CD4-positive, alpha-beta T cell (primary cell): ENCODE measurements around the gene FERMT1. TPM values are rescaled to one million over a fixed set of nuclear protein-coding genes. Genes with fewer than 3 reads are reported as not detected.

Experiments
- ATAC-seq: fragments of 200-7000 bp; cut with Tn5 transposase; one replicate; pipeline ENCODE4 v1.10.0; 2022; ENCODE audit warnings: mild to moderate bottlenecking; ENCODE audit not compliant: poor library complexity
- CTCF ChIA-PET: fragments of 350-600 bp; sonication (Branson Sonifier 250); formaldehyde crosslinking; loops from one replicate; lab custom pipeline; 2021; ENCODE audit warnings: antibody characterized with exemption, inconsistent platforms; lab: Charles Lee
- POLR2A ChIA-PET: fragments of 350-600 bp; sonication (Branson Sonifier 250); formaldehyde crosslinking; loops from one replicate; lab custom pipeline; 2021; ENCODE audit warnings: antibody characterized with exemption, inconsistent platforms; lab: Charles Lee
- DNase-seq, 14 experiments: peaks; one replicate each; pipeline ENCODE4 v3.0.0-alpha.2; 2013 to 2020; ENCODE audit warnings: mixed read lengths in 2 of 14
- H3K27ac ChIP-seq, 2 donors: one replicate each; pipeline versions ENCODE4 v1.5.1 to v1.7.0; 2013; ENCODE audit warnings: low read length in 2 of 2, low read depth in 1 of 2, mild to moderate bottlenecking in 1 of 2
- H3K27me3 ChIP-seq, 2 experiments: 1 replicate in 1 of 2; 2 replicates in 1 of 2; pipeline versions ENCODE4 v1.6.1 to v1.7.0; 2013; ENCODE audit warnings: low read length in 2 of 2, control low read depth in 1 of 2, mild to moderate bottlenecking in 1 of 2, moderate library complexity in 1 of 2; ENCODE audit not compliant: insufficient read depth in 2 of 2, control insufficient read depth in 1 of 2
- H3K36me3 ChIP-seq: one replicate; pipeline ENCODE4 v1.6.1; 2013; ENCODE audit warnings: low read length, control low read depth; ENCODE audit not compliant: insufficient read depth
- H3K4me1 ChIP-seq: one replicate; pipeline ENCODE4 v1.6.1; 2013; ENCODE audit warnings: low read length, control low read depth; ENCODE audit not compliant: insufficient read depth
- H3K4me3 ChIP-seq: one replicate; pipeline ENCODE4 v1.5.1; 2013; ENCODE audit warnings: mild to moderate bottlenecking, low read length, moderate library complexity
- H3K9me3 ChIP-seq, 2 experiments: 1 replicate in 1 of 2; 2 replicates in 1 of 2; pipeline versions ENCODE4 v1.6.1 to v1.7.0; 2013; ENCODE audit warnings: low read length in 2 of 2, mild to moderate bottlenecking in 2 of 2, control low read depth in 1 of 2, moderate library complexity in 1 of 2; ENCODE audit not compliant: control insufficient read depth in 1 of 2, insufficient read depth in 1 of 2
- H3K27ac Mint-ChIP-seq: one replicate; pipeline ENCODE4 v1.8.0; 2020; ENCODE audit warnings: mixed read lengths
- H3K27me3 Mint-ChIP-seq: one replicate; pipeline ENCODE4 v1.8.0; 2021; ENCODE audit warnings: mixed read lengths
- H3K36me3 Mint-ChIP-seq: one replicate; pipeline ENCODE4 v1.8.0; 2021; ENCODE audit warnings: low read depth, mixed read lengths
- H3K4me1 Mint-ChIP-seq: one replicate; pipeline ENCODE4 v1.8.0; 2021; ENCODE audit warnings: low read depth, mixed read lengths
- H3K4me3 Mint-ChIP-seq: one replicate; pipeline ENCODE4 v1.8.0; 2020; ENCODE audit warnings: mild to moderate bottlenecking, mixed read lengths
- H3K9me3 Mint-ChIP-seq: one replicate; pipeline ENCODE4 v1.8.0; 2020; ENCODE audit warnings: mixed read lengths
- intact Hi-C, 2 experiments: fragments of 100-400 bp; cut with DNase I in 1 of 2; cut with micrococcal nuclease in 1 of 2; formaldehyde crosslinking; loops; one replicate each; pipeline versions ENCODE4 v1.15.1 to v1.9.0; 2023 to 2025; cut with DNase I, micrococcal nuclease
- total RNA-seq, 174 experiments: library from RNA in 2 of 174; stranded (reverse) in 2 of 174; gene quantifications; one replicate each; pipeline ENCODE4 v1.2.3 and lab custom pipeline; 2021 to 2026
- TF ChIP-seq, protein P1 (sequence below): fragments of 200-600 bp; IDR thresholded peaks from one replicate; pipeline ENCODE4 v1.8.0; 2022; ENCODE audit warnings: antibody characterized with exemption, mild to moderate bottlenecking

FERMT1 gene
- total RNA-seq, 2 experiments from 2014 or later, result not detected

- TF ChIP-seq, protein P1, sequence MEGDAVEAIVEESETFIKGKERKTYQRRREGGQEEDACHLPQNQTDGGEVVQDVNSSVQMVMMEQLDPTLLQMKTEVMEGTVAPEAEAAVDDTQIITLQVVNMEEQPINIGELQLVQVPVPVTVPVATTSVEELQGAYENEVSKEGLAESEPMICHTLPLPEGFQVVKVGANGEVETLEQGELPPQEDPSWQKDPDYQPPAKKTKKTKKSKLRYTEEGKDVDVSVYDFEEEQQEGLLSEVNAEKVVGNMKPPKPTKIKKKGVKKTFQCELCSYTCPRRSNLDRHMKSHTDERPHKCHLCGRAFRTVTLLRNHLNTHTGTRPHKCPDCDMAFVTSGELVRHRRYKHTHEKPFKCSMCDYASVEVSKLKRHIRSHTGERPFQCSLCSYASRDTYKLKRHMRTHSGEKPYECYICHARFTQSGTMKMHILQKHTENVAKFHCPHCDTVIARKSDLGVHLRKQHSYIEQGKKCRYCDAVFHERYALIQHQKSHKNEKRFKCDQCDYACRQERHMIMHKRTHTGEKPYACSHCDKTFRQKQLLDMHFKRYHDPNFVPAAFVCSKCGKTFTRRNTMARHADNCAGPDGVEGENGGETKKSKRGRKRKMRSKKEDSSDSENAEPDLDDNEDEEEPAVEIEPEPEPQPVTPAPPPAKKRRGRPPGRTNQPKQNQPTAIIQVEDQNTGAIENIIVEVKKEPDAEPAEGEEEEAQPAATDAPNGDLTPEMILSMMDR, result peak; percentile 86
- H3K36me3 Mint-ChIP-seq, result no peaks in the 10 kb centered on the region
- ATAC-seq, result no peak
Observed at GRCh38 chr20:6142348-6142993, 19.6 kb upstream of the FERMT1 start.

GRCh38 chr20:6140947-6141346 lies 18.1 kb upstream of the FERMT1 start:
- POLR2A ChIA-PET, result no interaction called here
- Histone ChIP-seq H3K27me3 (peaks cover 4 to 8% of the 10 kb centered on the region in 2 experiments), H3K4me1 (no peaks in the 10 kb centered on the region), H3K27ac (no peak overlapping the region), H3K9me3 (no peaks in the 10 kb centered on the region), H3K36me3 (no peaks in the 10 kb centered on the region), H3K4me3 (no peak overlapping the region)
- TF ChIP-seq, protein P1, result no peak
- H3K4me1 Mint-ChIP-seq, result no peaks in the 10 kb centered on the region
- CTCF ChIA-PET, result interaction anchor here (1.5 kb wide), 1 partner anchor 10 kb away, joined by 3 read pairs; no protein-coding TSS in a partner anchor
- intact Hi-C loops, result loop anchor here in 1 of 2 experiments (5.0 to 10.0 kb wide), 2 partner anchors 1144 to 1236 kb away; no protein-coding TSS in a partner anchor
- H3K9me3 Mint-ChIP-seq, result no peaks in the 10 kb centered on the region
- H3K36me3 Mint-ChIP-seq, result no peaks in the 10 kb centered on the region
- H3K4me3 Mint-ChIP-seq, result no peak overlapping the region
- ATAC-seq (no peak), DNase-seq (no peak)
- no peak overlapping the region for H3K27ac Mint-ChIP-seq
- H3K27me3 Mint-ChIP-seq, result peaks cover 43% of the 10 kb centered on the region

More at GRCh38 chr20:6142348-6142993, 19.6 kb upstream of the FERMT1 start:
- Histone ChIP-seq H3K4me3 (no peak overlapping the region), H3K27ac (no peak overlapping the region), H3K36me3 (no peaks in the 10 kb centered on the region), H3K4me1 (no peaks in the 10 kb centered on the region), H3K9me3 (no peaks in the 10 kb centered on the region), H3K27me3 (peaks cover 4 to 9% of the 10 kb centered on the region in 2 experiments)
- Mint-ChIP-seq H3K4me1 (no peaks in the 10 kb centered on the region), H3K27me3 (peaks cover 32% of the 10 kb centered on the region), H3K27ac (no peak overlapping the region), H3K4me3 (no peak overlapping the region), H3K9me3 (no peaks in the 10 kb centered on the region)
- intact Hi-C loops, result loop anchor here in 1 of 2 experiments (5.0 to 10.0 kb wide), 2 partner anchors 1142 to 1235 kb away; no protein-coding TSS in a partner anchor
- DNase-seq, result peak in 12 of 14 experiments; percentile 1 to 70 (median 28)
- ChIA-PET POLR2A (no interaction called here), CTCF (interaction anchor here (0.6 kb wide), 1 partner anchor 661 kb away, joined by 3 read pairs; no protein-coding TSS in a partner anchor)

DNA sequence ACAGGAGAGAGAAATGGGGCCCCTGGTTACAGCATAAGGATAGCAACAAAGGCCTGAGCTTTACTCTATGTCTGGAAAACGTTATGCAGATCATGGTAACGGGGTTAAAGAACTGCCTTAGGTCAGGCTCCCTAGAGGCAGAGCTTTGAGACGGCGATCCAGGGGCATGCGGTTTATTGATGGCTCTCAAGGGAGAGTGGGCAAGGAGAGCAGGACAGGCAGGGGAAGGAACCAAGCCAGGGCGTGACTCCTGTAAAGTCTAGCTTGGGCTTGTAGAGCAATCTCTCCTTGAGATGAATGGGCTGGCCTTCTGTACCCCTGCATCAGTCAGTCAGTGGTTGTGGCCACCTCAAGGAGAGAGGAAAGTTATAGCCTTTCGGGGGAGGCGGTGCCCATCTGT lies 12.5 kb upstream of the FERMT1 start:
- no peaks in the 10 kb centered on the region for H3K36me3 ChIP-seq
- H3K9me3 ChIP-seq, result peaks cover 0 to 5% of the 10 kb centered on the region in 2 experiments
- intact Hi-C loops, result no loop called here
- H3K4me1 ChIP-seq, result no peaks in the 10 kb centered on the region
- no peak overlapping the region for H3K27ac Mint-ChIP-seq
- POLR2A ChIA-PET, result no interaction called here
- no peaks in the 10 kb centered on the region for H3K9me3 Mint-ChIP-seq
- DNase-seq (no peak), ATAC-seq (no peak)
- peaks cover 51% of the 10 kb centered on the region for H3K27me3 Mint-ChIP-seq
- H3K27me3 ChIP-seq, result peaks cover 3 to 10% of the 10 kb centered on the region in 2 experiments
- CTCF ChIA-PET, result no interaction called here
- no peaks in the 10 kb centered on the region for H3K36me3 Mint-ChIP-seq
- H3K4me3 Mint-ChIP-seq, result no peak overlapping the region
- TF ChIP-seq, protein P1, result no peak
- no peak overlapping the region for H3K4me3 ChIP-seq
- no peak overlapping the region for H3K27ac ChIP-seq
- no peaks in the 10 kb centered on the region for H3K4me1 Mint-ChIP-seq
